PC-3 (cell line): Measurements from ENCODE around the gene WDR62.

ENCODE experiments used
- EZH2phosphoT487 ChIP-seq: fragments of 300-600 bp; sonication (generic); IDR thresholded peaks from 2 replicates; pipeline ENCODE4 v1.6.1; 2018; ENCODE audit warnings: mild to moderate bottlenecking, antibody characterized with exemption, low read length, borderline replicate concordance
- TF ChIP-seq, protein P1 (sequence below): fragments of 300-600 bp; sonication (generic); conservative IDR thresholded peaks from 2 replicates; pipeline ENCODE4 v1.5.1; 2017; ENCODE audit warnings: antibody characterized with exemption, low read depth, mild to moderate bottlenecking, low read length

DNA sequence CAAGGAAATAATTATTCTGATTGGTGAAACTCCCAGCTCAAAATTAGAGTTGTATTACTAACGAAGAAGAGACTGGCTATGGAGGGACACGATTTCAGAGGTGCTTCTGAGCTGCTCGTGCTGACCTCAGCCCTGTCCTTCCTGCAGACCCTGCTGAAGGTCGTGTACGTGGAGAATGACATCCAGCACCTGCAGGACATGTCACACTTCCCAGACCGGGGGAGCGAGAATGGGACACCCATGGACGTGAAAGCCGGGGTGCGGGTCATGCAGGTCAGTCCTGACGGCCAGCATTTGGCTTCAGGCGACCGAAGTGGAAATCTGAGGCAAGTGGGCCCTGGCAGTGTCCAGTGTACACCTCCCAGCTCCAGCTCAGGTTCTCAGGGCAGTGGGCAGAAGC lies 28.2 kb downstream of the WDR62 start:
- TF ChIP-seq, protein P1, sequence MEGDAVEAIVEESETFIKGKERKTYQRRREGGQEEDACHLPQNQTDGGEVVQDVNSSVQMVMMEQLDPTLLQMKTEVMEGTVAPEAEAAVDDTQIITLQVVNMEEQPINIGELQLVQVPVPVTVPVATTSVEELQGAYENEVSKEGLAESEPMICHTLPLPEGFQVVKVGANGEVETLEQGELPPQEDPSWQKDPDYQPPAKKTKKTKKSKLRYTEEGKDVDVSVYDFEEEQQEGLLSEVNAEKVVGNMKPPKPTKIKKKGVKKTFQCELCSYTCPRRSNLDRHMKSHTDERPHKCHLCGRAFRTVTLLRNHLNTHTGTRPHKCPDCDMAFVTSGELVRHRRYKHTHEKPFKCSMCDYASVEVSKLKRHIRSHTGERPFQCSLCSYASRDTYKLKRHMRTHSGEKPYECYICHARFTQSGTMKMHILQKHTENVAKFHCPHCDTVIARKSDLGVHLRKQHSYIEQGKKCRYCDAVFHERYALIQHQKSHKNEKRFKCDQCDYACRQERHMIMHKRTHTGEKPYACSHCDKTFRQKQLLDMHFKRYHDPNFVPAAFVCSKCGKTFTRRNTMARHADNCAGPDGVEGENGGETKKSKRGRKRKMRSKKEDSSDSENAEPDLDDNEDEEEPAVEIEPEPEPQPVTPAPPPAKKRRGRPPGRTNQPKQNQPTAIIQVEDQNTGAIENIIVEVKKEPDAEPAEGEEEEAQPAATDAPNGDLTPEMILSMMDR, result no peak
- no peak for TF ChIP-seq EZH2phosphoT487
